Liver (tissue), 9 donors: Measurements from ENCODE around the gene COX18. TPM values are rescaled to one million over a fixed set of nuclear protein-coding genes. Genes with fewer than 3 reads are reported as not detected.

Source experiments
- DNase-seq: peaks from one replicate; pipeline ENCODE4 v3.0.0-alpha.2; 2017; ENCODE audit warnings: low spot score
- H3K27ac ChIP-seq, 2 donors: one replicate each; pipeline ENCODE4 v1.7.0; 2013; ENCODE audit warnings: inconsistent platforms in 2 of 2, low read length in 2 of 2, control low read depth in 1 of 2, low read depth in 1 of 2, mild to moderate bottlenecking in 1 of 2
- H3K27me3 ChIP-seq, 4 donors: one replicate each; pipeline versions ENCODE4 v1.6.1 to v1.7.0; 2013; ENCODE audit warnings: low read length in 3 of 4, inconsistent platforms in 1 of 4, mild to moderate bottlenecking in 1 of 4, moderate library complexity in 1 of 4; ENCODE audit not compliant: control insufficient read depth in 4 of 4, insufficient read depth in 4 of 4
- H3K36me3 ChIP-seq, 4 donors: one replicate each; pipeline versions ENCODE4 v1.6.1 to v1.7.0; 2013; ENCODE audit warnings: low read length in 3 of 4, mild to moderate bottlenecking in 3 of 4, low read depth in 1 of 4, moderate library complexity in 1 of 4; ENCODE audit not compliant: control insufficient read depth in 4 of 4, insufficient read depth in 3 of 4
- H3K4me1 ChIP-seq, 4 donors: one replicate each; pipeline versions ENCODE4 v1.6.1 to v1.7.0; 2013; ENCODE audit warnings: low read length in 3 of 4, mild to moderate bottlenecking in 3 of 4, moderate library complexity in 1 of 4; ENCODE audit not compliant: control insufficient read depth in 4 of 4, insufficient read depth in 4 of 4
- H3K4me3 ChIP-seq, 3 donors: one replicate each; pipeline versions ENCODE4 v1.6.1 to v1.7.0; 2013; ENCODE audit warnings: low read length in 3 of 3, control low read depth in 1 of 3, low read depth in 1 of 3, mild to moderate bottlenecking in 1 of 3
- H3K9ac ChIP-seq, 2 donors: one replicate each; pipeline ENCODE4 v1.7.0; 2013; ENCODE audit warnings: low read length in 2 of 2, mild to moderate bottlenecking in 2 of 2, moderate library complexity in 2 of 2, control low read depth in 1 of 2, low read depth in 1 of 2
- H3K9me3 ChIP-seq, 4 donors: one replicate each; pipeline versions ENCODE4 v1.6.1 to v1.7.0; 2013; ENCODE audit warnings: low read length in 3 of 4; ENCODE audit not compliant: control insufficient read depth in 4 of 4
- ATF3 ChIP-seq: IDR thresholded peaks from 2 replicates; pipeline ENCODE4 v1.6.1; 2016; ENCODE audit warnings: antibody characterized with exemption
- EGR1 ChIP-seq, 2 donors: IDR thresholded peaks; 2 replicates each; pipeline ENCODE4 v1.6.1; 2016 to 2018; ENCODE audit warnings: antibody characterized with exemption in 2 of 2, low read depth in 2 of 2
- FOXA1 ChIP-seq: IDR thresholded peaks from 2 replicates; pipeline ENCODE4 v1.6.1; 2016; ENCODE audit warnings: antibody characterized with exemption
- FOXA2 ChIP-seq: IDR thresholded peaks from 2 replicates; pipeline ENCODE4 v1.6.1; 2016; ENCODE audit warnings: antibody characterized with exemption
- GABPA ChIP-seq, 2 donors: IDR thresholded peaks in 1 of 2; conservative IDR thresholded peaks in 1 of 2; 2 replicates each; pipeline ENCODE4 v1.6.1; 2016; ENCODE audit warnings: antibody characterized with exemption in 2 of 2, mild to moderate bottlenecking in 1 of 2, moderate library complexity in 1 of 2
- HNF4A ChIP-seq, 2 donors: conservative IDR thresholded peaks; 2 replicates each; pipeline ENCODE4 v1.6.1; 2016; ENCODE audit warnings: antibody characterized with exemption in 2 of 2, mild to moderate bottlenecking in 2 of 2
- HNF4G ChIP-seq: IDR thresholded peaks from 2 replicates; pipeline ENCODE4 v1.6.1; 2016; ENCODE audit warnings: antibody characterized with exemption
- JUND ChIP-seq, 2 donors: IDR thresholded peaks; 2 replicates each; pipeline ENCODE4 v1.6.1; 2016; ENCODE audit warnings: antibody characterized with exemption in 2 of 2
- NR2F2 ChIP-seq: IDR thresholded peaks from 2 replicates; pipeline ENCODE4 v1.6.1; 2016; ENCODE audit warnings: antibody characterized with exemption
- RAD21 ChIP-seq, 2 donors: IDR thresholded peaks; 2 replicates each; pipeline ENCODE4 v1.6.1; 2016; ENCODE audit warnings: antibody characterized with exemption in 2 of 2, mild to moderate bottlenecking in 2 of 2
- RXRA ChIP-seq, 2 donors: IDR thresholded peaks; 2 replicates each; pipeline ENCODE4 v1.6.1; 2017 to 2018; ENCODE audit warnings: antibody characterized with exemption in 2 of 2, mild to moderate bottlenecking in 1 of 2
- SP1 ChIP-seq: IDR thresholded peaks from 2 replicates; pipeline ENCODE4 v1.6.1; 2018; ENCODE audit warnings: antibody characterized with exemption, mild to moderate bottlenecking
- TAF1 ChIP-seq: conservative IDR thresholded peaks from 2 replicates; pipeline ENCODE4 v1.6.1; 2016; ENCODE audit warnings: antibody characterized with exemption, mild to moderate bottlenecking
- YY1 ChIP-seq: IDR thresholded peaks from 2 replicates; pipeline ENCODE4 v1.6.1; 2016; ENCODE audit warnings: antibody characterized with exemption, mild to moderate bottlenecking
- WGBS: extraction: QIAGEN DNeasy Blood & Tissue Kit; methylation state at CpG from one replicate; pipeline ENCODE4 v1.1.7; 2013; 5-methylcytosine and 5-hydroxymethylcytosine counted together
- polyA plus RNA-seq, 2 donors: library from polyadenylated mRNA; stranded (reverse) in 1 of 2; unstranded in 1 of 2; fragments of 200-250 nt in 1 of 2; fragments of >200 nt in 1 of 2; fragmentation: Nextera tagmentation in 1 of 2; extraction: Ambion mirVana in 1 of 2; gene quantifications; one replicate each; pipeline versions ENCODE4 v1.2.1 to v1.2.3, GENCODE V29; 2013 to 2015
- total RNA-seq, 2 donors: library from RNA; depleted of rRNA; stranded (reverse); fragments of >200 nt; gene quantifications; one replicate each; pipeline ENCODE4 v1.2.3, GENCODE V29; 2014
- TF ChIP-seq, protein P1 (sequence below): fragments of 150-350 bp; IDR thresholded peaks from 2 replicates; pipeline ENCODE4 v1.5.1; 2017; ENCODE audit warnings: improper control_type of control experiment, low read depth, low read length; ENCODE audit not compliant: missing input control
- TF ChIP-seq, protein P2 (sequence below): IDR thresholded peaks from 2 replicates; pipeline ENCODE4 v1.6.1; 2016; ENCODE audit warnings: antibody characterized with exemption, mild to moderate bottlenecking
- TF ChIP-seq, protein P3 (sequence below): IDR thresholded peaks from 2 replicates; pipeline ENCODE4 v1.6.1; 2016; ENCODE audit warnings: antibody characterized with exemption
- TF ChIP-seq, protein P4 (sequence below): IDR thresholded peaks from 2 replicates; pipeline ENCODE4 v1.6.1; 2016; ENCODE audit warnings: antibody characterized with exemption
- donor health status: healthy.
- donor health status: healthy.
- donor health status: healthy.
- donor health status: healthy.
- donor health status: healthy.

Gene COX18
- total and polyA plus RNA-seq, 4 donors = 6.2 to 27.3 (median 18.4) TPM

DNA sequence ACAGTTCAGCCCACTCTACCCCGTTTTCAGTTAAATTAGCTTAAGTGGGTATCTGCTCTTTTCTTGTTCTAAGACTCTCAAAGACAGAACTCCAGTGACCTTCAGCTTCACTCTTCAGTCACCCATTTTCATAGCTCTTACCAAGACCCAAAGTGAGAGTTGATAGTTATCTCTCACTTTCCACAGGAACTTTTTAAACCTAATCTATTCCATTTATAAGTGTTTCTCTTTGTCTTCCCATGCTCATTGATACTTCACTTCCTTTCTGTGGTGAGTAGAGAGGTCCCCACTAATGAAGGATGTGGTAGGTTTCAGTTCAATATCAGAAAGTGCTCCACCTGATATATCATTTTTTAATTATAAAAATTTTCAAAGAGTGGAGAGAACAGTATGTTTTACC lies 33.4 kb downstream of the COX18 start:
- H3K4me1 ChIP-seq = no peaks in the 10 kb centered on the region
- no peak for TF ChIP-seq YY1
- TF ChIP-seq RAD21 (IDR thresholded peaks at IDR 0.05) = no peak
- TF ChIP-seq FOXA2 = no peak
- TF ChIP-seq, protein P1, sequence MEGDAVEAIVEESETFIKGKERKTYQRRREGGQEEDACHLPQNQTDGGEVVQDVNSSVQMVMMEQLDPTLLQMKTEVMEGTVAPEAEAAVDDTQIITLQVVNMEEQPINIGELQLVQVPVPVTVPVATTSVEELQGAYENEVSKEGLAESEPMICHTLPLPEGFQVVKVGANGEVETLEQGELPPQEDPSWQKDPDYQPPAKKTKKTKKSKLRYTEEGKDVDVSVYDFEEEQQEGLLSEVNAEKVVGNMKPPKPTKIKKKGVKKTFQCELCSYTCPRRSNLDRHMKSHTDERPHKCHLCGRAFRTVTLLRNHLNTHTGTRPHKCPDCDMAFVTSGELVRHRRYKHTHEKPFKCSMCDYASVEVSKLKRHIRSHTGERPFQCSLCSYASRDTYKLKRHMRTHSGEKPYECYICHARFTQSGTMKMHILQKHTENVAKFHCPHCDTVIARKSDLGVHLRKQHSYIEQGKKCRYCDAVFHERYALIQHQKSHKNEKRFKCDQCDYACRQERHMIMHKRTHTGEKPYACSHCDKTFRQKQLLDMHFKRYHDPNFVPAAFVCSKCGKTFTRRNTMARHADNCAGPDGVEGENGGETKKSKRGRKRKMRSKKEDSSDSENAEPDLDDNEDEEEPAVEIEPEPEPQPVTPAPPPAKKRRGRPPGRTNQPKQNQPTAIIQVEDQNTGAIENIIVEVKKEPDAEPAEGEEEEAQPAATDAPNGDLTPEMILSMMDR = no peak
- no peak for TF ChIP-seq RXRA (IDR thresholded peaks at IDR 0.05)
- TF ChIP-seq, protein P2, sequence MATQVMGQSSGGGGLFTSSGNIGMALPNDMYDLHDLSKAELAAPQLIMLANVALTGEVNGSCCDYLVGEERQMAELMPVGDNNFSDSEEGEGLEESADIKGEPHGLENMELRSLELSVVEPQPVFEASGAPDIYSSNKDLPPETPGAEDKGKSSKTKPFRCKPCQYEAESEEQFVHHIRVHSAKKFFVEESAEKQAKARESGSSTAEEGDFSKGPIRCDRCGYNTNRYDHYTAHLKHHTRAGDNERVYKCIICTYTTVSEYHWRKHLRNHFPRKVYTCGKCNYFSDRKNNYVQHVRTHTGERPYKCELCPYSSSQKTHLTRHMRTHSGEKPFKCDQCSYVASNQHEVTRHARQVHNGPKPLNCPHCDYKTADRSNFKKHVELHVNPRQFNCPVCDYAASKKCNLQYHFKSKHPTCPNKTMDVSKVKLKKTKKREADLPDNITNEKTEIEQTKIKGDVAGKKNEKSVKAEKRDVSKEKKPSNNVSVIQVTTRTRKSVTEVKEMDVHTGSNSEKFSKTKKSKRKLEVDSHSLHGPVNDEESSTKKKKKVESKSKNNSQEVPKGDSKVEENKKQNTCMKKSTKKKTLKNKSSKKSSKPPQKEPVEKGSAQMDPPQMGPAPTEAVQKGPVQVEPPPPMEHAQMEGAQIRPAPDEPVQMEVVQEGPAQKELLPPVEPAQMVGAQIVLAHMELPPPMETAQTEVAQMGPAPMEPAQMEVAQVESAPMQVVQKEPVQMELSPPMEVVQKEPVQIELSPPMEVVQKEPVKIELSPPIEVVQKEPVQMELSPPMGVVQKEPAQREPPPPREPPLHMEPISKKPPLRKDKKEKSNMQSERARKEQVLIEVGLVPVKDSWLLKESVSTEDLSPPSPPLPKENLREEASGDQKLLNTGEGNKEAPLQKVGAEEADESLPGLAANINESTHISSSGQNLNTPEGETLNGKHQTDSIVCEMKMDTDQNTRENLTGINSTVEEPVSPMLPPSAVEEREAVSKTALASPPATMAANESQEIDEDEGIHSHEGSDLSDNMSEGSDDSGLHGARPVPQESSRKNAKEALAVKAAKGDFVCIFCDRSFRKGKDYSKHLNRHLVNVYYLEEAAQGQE = no peak
- TF ChIP-seq ATF3 = no peak
- TF ChIP-seq HNF4G = no peak
- TF ChIP-seq TAF1 = no peak
- TF ChIP-seq SP1 = no peak
- H3K36me3 ChIP-seq = no peaks in the 10 kb centered on the region
- WGBS = 83% methylated on average over 1 of the region's 1 CpG
- no peak overlapping the region for H3K4me3 ChIP-seq
- no peak overlapping the region for H3K27ac ChIP-seq
- no peak for DNase-seq
- H3K9ac ChIP-seq = no peak overlapping the region
- H3K27me3 ChIP-seq = no peaks in the 10 kb centered on the region
- H3K9me3 ChIP-seq = peaks cover 3 to 26% (median 15%) of the 10 kb centered on the region in 4 donors

- Histone ChIP-seq H3K4me1 (no peaks in the 10 kb centered on the region), H3K27me3 (no peaks in the 10 kb centered on the region), H3K27ac (no peak overlapping the region), H3K4me3 (no peak overlapping the region), H3K36me3 (no peaks in the 10 kb centered on the region), H3K9ac (no peak overlapping the region), H3K9me3 (peaks cover 3 to 28% (median 15%) of the 10 kb centered on the region in 4 donors)
- no peak for TF ChIP-seq YY1
- TF ChIP-seq GABPA (IDR thresholded peaks at IDR 0.05 in 1 of 2, conservative IDR thresholded peaks at IDR 0.05 in 1 of 2) = no peak
- TF ChIP-seq HNF4G = no peak
- TF ChIP-seq RXRA (IDR thresholded peaks at IDR 0.05) = no peak
- TF ChIP-seq HNF4A (conservative IDR thresholded peaks at IDR 0.05) = no peak
- TF ChIP-seq NR2F2 = no peak
- TF ChIP-seq, protein P2 = no peak
- TF ChIP-seq, protein P3, sequence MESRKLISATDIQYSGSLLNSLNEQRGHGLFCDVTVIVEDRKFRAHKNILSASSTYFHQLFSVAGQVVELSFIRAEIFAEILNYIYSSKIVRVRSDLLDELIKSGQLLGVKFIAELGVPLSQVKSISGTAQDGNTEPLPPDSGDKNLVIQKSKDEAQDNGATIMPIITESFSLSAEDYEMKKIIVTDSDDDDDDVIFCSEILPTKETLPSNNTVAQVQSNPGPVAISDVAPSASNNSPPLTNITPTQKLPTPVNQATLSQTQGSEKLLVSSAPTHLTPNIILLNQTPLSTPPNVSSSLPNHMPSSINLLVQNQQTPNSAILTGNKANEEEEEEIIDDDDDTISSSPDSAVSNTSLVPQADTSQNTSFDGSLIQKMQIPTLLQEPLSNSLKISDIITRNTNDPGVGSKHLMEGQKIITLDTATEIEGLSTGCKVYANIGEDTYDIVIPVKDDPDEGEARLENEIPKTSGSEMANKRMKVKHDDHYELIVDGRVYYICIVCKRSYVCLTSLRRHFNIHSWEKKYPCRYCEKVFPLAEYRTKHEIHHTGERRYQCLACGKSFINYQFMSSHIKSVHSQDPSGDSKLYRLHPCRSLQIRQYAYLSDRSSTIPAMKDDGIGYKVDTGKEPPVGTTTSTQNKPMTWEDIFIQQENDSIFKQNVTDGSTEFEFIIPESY = no peak
- TF ChIP-seq FOXA2 = no peak
- no peak for TF ChIP-seq JUND (IDR thresholded peaks at IDR 0.05)
- TF ChIP-seq, protein P1 = no peak
- no peak for TF ChIP-seq SP1
- TF ChIP-seq FOXA1 = no peak
- no peak for TF ChIP-seq TAF1
- TF ChIP-seq RAD21 (IDR thresholded peaks at IDR 0.05) = no peak
- TF ChIP-seq ATF3 = no peak
- no peak for TF ChIP-seq EGR1 (IDR thresholded peaks at IDR 0.05; ENCODE audit: low read depth in 2 of 2)
- TF ChIP-seq, protein P4, sequence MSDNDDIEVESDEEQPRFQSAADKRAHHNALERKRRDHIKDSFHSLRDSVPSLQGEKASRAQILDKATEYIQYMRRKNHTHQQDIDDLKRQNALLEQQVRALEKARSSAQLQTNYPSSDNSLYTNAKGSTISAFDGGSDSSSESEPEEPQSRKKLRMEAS = no peak
- DNase-seq = no peak
- 86% methylated on average over 2 of the region's 2 CpGs for WGBS
These were observed 34.6 kb downstream of the COX18 start for GRCh38 chr4:73034896-73035295.
